NB4 (cell line): ENCODE measurements around the gene TOMM20.

ENCODE experiments used
- POLR2A ChIP-seq: IDR thresholded peaks from 2 replicates; pipeline ENCODE4 v1.6.1; 2011; ENCODE audit warnings: mild to moderate bottlenecking; ENCODE audit not compliant: insufficient read length; ENCODE audit errors: extremely low read depth
- TF ChIP-seq, protein P1 (sequence below): IDR thresholded peaks from one replicate; pipeline ENCODE4 v1.5.1; 2012; ENCODE audit warnings: low read depth, low read length

DNA sequence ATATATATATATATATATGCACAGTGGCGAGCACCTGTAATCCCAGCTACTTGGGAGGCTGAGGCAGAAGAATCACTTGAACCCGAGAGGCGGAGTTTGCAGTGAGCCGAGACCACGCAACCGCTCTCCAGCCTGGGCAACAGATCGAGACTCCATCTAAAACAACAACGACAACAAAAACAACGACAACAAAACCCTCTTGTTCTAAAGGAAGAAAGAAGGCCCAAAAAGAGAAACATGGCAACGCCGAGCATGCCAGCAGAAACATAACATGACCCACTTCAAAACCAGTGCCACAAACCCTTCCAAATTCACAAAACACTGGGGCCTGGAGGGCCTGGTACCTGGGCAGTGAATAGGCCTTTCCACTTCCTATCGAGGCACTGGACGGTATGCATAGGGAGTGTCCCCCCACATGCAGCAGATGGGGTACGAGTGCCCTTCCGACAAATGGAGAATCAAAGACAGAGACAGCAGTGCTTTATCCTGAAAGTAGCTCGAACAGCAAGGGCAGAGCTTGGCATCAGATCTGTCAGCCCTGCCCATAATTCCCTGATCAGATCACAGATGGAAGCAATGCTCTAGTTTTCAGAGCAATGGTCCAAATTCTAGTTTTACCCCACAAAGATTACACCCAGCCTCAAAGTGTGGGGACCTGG is 52.0 kb downstream of the TOMM20 start:
- TF ChIP-seq, protein P1, sequence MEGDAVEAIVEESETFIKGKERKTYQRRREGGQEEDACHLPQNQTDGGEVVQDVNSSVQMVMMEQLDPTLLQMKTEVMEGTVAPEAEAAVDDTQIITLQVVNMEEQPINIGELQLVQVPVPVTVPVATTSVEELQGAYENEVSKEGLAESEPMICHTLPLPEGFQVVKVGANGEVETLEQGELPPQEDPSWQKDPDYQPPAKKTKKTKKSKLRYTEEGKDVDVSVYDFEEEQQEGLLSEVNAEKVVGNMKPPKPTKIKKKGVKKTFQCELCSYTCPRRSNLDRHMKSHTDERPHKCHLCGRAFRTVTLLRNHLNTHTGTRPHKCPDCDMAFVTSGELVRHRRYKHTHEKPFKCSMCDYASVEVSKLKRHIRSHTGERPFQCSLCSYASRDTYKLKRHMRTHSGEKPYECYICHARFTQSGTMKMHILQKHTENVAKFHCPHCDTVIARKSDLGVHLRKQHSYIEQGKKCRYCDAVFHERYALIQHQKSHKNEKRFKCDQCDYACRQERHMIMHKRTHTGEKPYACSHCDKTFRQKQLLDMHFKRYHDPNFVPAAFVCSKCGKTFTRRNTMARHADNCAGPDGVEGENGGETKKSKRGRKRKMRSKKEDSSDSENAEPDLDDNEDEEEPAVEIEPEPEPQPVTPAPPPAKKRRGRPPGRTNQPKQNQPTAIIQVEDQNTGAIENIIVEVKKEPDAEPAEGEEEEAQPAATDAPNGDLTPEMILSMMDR, result no peak
- no peak for TF ChIP-seq POLR2A
